Middle frontal gyrus (tissue), 1 donor: Measurements from ENCODE around the gene PUDP.
"Not testable (repeated sequence)": the region's sequence is repeated elsewhere in the genome, so short reads cannot be mapped to it uniquely, and the experiment has no call there.

Experiments
- DNase-seq: peaks from one replicate; pipeline ENCODE4 v3.0.0-alpha.2; 2015; ENCODE audit warnings: low spot score; ENCODE audit errors: extremely low spot score

Gene PUDP

DNA sequence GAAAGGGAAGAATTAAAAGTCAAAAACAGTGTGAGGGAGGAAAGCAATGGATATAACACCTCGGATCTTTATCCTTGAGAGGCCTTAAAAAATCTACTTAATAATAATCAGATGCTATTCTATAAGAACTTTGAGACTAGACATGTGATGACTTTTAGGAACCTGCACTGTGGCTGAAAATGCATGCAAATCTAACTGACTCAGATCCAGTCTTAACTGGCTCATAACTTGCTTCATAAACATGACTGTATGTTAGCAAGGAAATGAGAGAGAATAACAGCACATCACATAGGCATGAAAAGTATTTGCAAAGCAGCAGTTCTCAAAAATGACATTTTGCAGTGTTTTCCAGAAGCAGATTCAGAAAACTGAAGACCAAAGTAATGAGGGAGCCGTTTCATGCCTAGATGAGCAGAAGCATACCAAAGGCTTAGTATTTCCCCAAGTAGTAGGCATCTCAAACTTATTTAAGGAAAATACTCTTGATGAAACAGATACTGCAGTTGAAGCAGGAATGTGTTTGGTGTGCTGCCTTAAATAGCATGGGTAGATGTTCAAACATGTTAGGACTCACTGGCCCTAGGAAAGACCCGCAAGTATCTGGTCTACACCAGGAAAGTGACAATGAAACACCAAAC, 104.0 kb downstream of the PUDP start:
- DNase-seq = not testable (repeated sequence)

- no peak for DNase-seq
Measured at GRCh38 chrX:7028246-7028645, 119.7 kb downstream of the PUDP start.

GRCh38 chrX:7027071-7027470, 120.9 kb downstream of the PUDP start:
- no peak for DNase-seq

GRCh38 chrX:7026365-7026764, 121.6 kb downstream of the PUDP start:
- not testable (repeated sequence) for DNase-seq

DNA sequence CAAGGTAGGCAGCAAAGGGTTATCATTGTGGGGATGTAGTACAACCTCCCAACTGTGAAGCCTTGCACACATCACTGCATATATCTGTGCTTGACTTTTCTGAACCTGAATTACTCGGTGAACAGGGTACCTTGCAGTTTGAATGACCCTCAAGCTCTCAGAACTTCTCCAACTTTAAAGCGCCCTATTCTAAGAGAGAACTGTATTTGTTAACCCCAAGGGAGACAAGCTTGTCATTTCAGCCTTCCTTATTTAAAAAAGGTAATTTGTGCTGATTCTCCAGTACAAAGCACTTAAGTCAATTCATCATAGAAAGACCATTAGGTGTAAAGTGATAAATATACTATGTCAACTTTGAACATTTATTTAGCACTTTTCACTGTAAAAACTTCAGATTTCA, 122.5 kb downstream of the PUDP start:
- no peak for DNase-seq

- no peak for DNase-seq
Measured at GRCh38 chrX:7024850-7025249, 123.1 kb downstream of the PUDP start.

- DNase-seq = not testable (repeated sequence)
Measured at GRCh38 chrX:7022996-7023395, 125.0 kb downstream of the PUDP start.

GRCh38 chrX:7021991-7022390, 126.0 kb downstream of the PUDP start:
- DNase-seq = no peak

GRCh38 chrX:7019555-7019954, 128.4 kb downstream of the PUDP start:
- no peak for DNase-seq

DNA sequence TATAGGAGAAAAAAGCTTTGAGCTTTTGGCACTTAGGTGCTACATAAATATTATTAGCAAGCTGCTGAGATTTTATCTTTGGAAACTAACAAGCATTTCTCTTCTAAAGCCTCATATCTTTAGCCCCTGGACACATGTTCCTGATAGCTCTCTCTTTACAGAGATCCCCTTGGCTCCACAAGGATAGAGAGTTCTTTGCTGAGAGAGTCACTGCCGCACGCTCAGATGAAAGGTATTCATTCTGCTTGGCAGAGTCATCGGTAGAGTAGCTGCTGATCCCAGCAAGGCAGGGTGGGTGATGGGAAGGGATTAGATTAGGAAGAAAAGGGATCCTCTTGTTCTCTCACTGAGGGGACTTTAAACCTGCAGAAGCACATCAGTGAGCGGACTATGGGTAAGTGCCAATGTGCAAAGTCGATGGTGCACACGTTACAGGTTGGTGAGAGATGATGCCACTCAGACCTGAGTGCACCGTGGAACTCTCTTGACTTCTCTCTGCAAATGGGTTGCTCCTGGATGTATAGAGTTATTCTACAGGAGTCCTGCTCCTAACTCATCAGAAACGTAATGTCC, 135.6 kb downstream of the PUDP start:
- not testable (repeated sequence) for DNase-seq

- DNase-seq = not testable (repeated sequence)
Measured at GRCh38 chrX:7010897-7011296, 137.1 kb downstream of the PUDP start.

DNA sequence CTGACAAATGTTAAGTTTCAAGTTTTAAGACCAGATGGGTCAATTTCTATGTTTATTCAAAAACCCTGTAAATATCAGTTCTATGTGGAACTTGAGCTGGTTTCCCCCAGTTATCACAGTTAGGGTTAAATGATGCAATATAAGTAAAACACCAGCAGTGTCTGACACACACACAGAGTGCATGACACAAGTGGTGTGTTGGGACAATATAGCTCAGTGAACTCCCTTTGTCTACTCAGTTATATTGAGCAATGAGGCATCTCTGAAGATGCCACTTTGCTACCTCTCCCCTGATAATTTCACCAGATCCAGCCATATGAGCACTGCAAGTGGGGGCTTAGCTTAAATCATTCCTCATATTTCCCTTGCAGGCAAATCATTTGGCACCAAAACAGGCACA, 140.6 kb downstream of the PUDP start:
- not testable (repeated sequence) for DNase-seq
